Activated naive CD8-positive, alpha-beta T cell treated with anti-CD3 and anti-CD28 coated beads, Interleukin-2, amount 10 ng/mL, durations not matched to agents 7 days and 5 days (primary cell): ENCODE results near the gene MOK. TPM values are rescaled to one million over a fixed set of nuclear protein-coding genes. Genes with fewer than 3 reads are reported as not detected.
"Not testable (repeated sequence)": the region's sequence is repeated elsewhere in the genome, so short reads cannot be mapped to it uniquely, and the experiment has no call there.

Experiments
- ATAC-seq: fragments of 150-1000 bp; cut with Tn5 transposase; one replicate; pipeline ENCODE4 v1.10.0; 2021; ENCODE audit warnings: low read depth, moderate library complexity
- POLR2A ChIA-PET: fragments of 350-600 bp; sonication (Branson Sonifier 250); formaldehyde crosslinking; loops from one replicate; lab custom pipeline; 2021; ENCODE audit warnings: antibody characterized with exemption; lab: Charles Lee
- DNase-seq: peaks from one replicate; pipeline ENCODE4 v3.0.0; 2021
- H3K27ac Mint-ChIP-seq: one replicate; pipeline ENCODE4 v1.8.0; 2022; ENCODE audit warnings: mild to moderate bottlenecking, mixed read lengths
- H3K27me3 Mint-ChIP-seq: one replicate; pipeline ENCODE4 v1.8.0; 2022; ENCODE audit warnings: mild to moderate bottlenecking, moderate library complexity, mixed read lengths
- H3K36me3 Mint-ChIP-seq: one replicate; pipeline ENCODE4 v1.8.0; 2021; ENCODE audit warnings: mild to moderate bottlenecking, mixed read lengths
- H3K4me1 Mint-ChIP-seq: one replicate; pipeline ENCODE4 v1.8.0; 2021; ENCODE audit warnings: mixed read lengths
- H3K4me3 Mint-ChIP-seq: one replicate; pipeline ENCODE4 v1.8.0; 2022; ENCODE audit warnings: mild to moderate bottlenecking, moderate library complexity, mixed read lengths
- H3K9me3 Mint-ChIP-seq: one replicate; pipeline ENCODE4 v1.8.0; 2021; ENCODE audit warnings: mixed read lengths
- total RNA-seq, 2 experiments: library from RNA; stranded (reverse); gene quantifications; one replicate each; pipeline ENCODE4 v1.2.3, GENCODE V29; 2021

Gene MOK
- total RNA-seq, 2 experiments from 2014 or later, result 2.4 to 2.7 TPM

- peak; percentile 71 for ATAC-seq
- Mint-ChIP-seq H3K4me3 (peak within 1 kb of the TSS; percentile 95), H3K36me3 (no peaks in the 10 kb centered on the region), H3K9me3 (no peaks in the 10 kb centered on the region), H3K27ac (peak within 1 kb of the TSS; percentile 91), H3K27me3 (no peaks in the 10 kb centered on the region), H3K4me1 (peaks cover 35% of the 10 kb centered on the region)
- POLR2A ChIA-PET, result interaction anchor here (0.6 to 2.7 kb wide), 7 partner anchors 43 to 588 kb away, joined by 3 to 13 read pairs (median 4); partner anchors contain the start of genes CINP and TECPR2
- DNase-seq, result peak; percentile 98
Measured at GRCh38 chr14:102319351-102320032, 14.5 kb upstream of the MOK start, which contains the start of gene ZNF839. ZNF839 (plus strand) TSS chr14:102319746; CDS start chr14:102319766, 20 bp downstream.

- H3K9me3 Mint-ChIP-seq, result no peaks in the 10 kb centered on the region
- H3K27me3 Mint-ChIP-seq, result no peaks in the 10 kb centered on the region
- peak overlapping the region; percentile 91 for H3K27ac Mint-ChIP-seq
- POLR2A ChIA-PET, result interaction anchor here (0.7 to 2.7 kb wide), 4 partner anchors 13 to 587 kb away, joined by 3 to 13 read pairs (median 4); partner anchors contain the start of genes CINP and TECPR2
- peaks cover 37% of the 10 kb centered on the region for H3K4me1 Mint-ChIP-seq
- no peaks in the 10 kb centered on the region for H3K36me3 Mint-ChIP-seq
- peak; percentile 40 for DNase-seq
- H3K4me3 Mint-ChIP-seq, result peak overlapping the region; percentile 95
- ATAC-seq, result no peak
Measured at GRCh38 chr14:102318781-102319276, 13.9 kb upstream of the MOK start.

- Mint-ChIP-seq H3K27me3 (no peaks in the 10 kb centered on the region), H3K4me3 (peak overlapping the region; percentile 95), H3K27ac (peak overlapping the region; percentile 90), H3K36me3 (no peaks in the 10 kb centered on the region), H3K4me1 (peaks cover 31% of the 10 kb centered on the region), H3K9me3 (no peaks in the 10 kb centered on the region)
- no peak for ATAC-seq
- DNase-seq, result no peak
- POLR2A ChIA-PET, result interaction anchor here (0.5 to 1.5 kb wide), 7 partner anchors 45 to 267 kb away, joined by 3 to 5 read pairs (median 3); partner anchors contain the start of genes ANKRD9, CINP and TECPR2
Measured at GRCh38 chr14:102317564-102318248, 12.7 kb upstream of the MOK start.

- Mint-ChIP-seq H3K36me3 (no peaks in the 10 kb centered on the region), H3K9me3 (no peaks in the 10 kb centered on the region), H3K4me1 (peaks cover 31% of the 10 kb centered on the region), H3K27me3 (no peaks in the 10 kb centered on the region), H3K4me3 (peak overlapping the region; percentile 95), H3K27ac (peak overlapping the region; percentile 90)
- ATAC-seq, result peak; percentile 67
- DNase-seq, result peak; percentile 99
- POLR2A ChIA-PET, result interaction anchor here (0.5 to 1.5 kb wide), 9 partner anchors 12 to 1672 kb away, joined by 3 to 5 read pairs (median 4); partner anchors contain the start of genes ANKRD9, CINP, MOK and TECPR2
Measured at GRCh38 chr14:102316743-102317563, 12.0 kb upstream of the MOK start.

- Mint-ChIP-seq H3K27ac (peak overlapping the region; percentile 90), H3K36me3 (no peaks in the 10 kb centered on the region), H3K4me3 (peak overlapping the region; percentile 95), H3K4me1 (peaks cover 26% of the 10 kb centered on the region), H3K27me3 (no peaks in the 10 kb centered on the region), H3K9me3 (no peaks in the 10 kb centered on the region)
- ATAC-seq (no peak), DNase-seq (no peak)
- POLR2A ChIA-PET, result interaction anchor here (0.6 to 1.5 kb wide), 7 partner anchors 11 to 1672 kb away, joined by 3 to 5 read pairs (median 4); partner anchors contain the start of genes ANKRD9, CINP, MOK and TECPR2
Measured at GRCh38 chr14:102316338-102316742, 11.4 kb upstream of the MOK start.

- no peaks in the 10 kb centered on the region for H3K27me3 Mint-ChIP-seq
- POLR2A ChIA-PET, result interaction anchor here (2.3 kb wide), 1 partner anchor 10 kb away, joined by 10 read pairs; the partner anchor contains the start of gene MOK
- H3K4me3 Mint-ChIP-seq, result peak overlapping the region; percentile 95
- no peaks in the 10 kb centered on the region for H3K36me3 Mint-ChIP-seq
- H3K27ac Mint-ChIP-seq, result no peak overlapping the region
- no peaks in the 10 kb centered on the region for H3K9me3 Mint-ChIP-seq
- peaks cover 22% of the 10 kb centered on the region for H3K4me1 Mint-ChIP-seq
- ATAC-seq (no peak), DNase-seq (no peak)
Measured at GRCh38 chr14:102315121-102315520, 10.2 kb upstream of the MOK start.

GRCh38 chr14:102314242-102315011 lies 9.5 kb upstream of the MOK start:
- H3K4me1 Mint-ChIP-seq, result peaks cover 22% of the 10 kb centered on the region
- H3K9me3 Mint-ChIP-seq, result no peaks in the 10 kb centered on the region
- peak; percentile 61 for ATAC-seq
- H3K4me3 Mint-ChIP-seq, result peak overlapping the region; percentile 95
- DNase-seq, result peak; percentile 86
- H3K36me3 Mint-ChIP-seq, result no peaks in the 10 kb centered on the region
- POLR2A ChIA-PET, result interaction anchor here (0.6 to 2.3 kb wide), 2 partner anchors 9 to 42 kb away, joined by 5 to 10 read pairs; partner anchors contain the start of gene MOK
- no peaks in the 10 kb centered on the region for H3K27me3 Mint-ChIP-seq
- peak overlapping the region; percentile 46 for H3K27ac Mint-ChIP-seq

- no peak overlapping the region for H3K27ac Mint-ChIP-seq
- no peak overlapping the region for H3K4me3 Mint-ChIP-seq
- no peak for ATAC-seq
- peaks cover 9% of the 10 kb centered on the region for H3K4me1 Mint-ChIP-seq
- H3K9me3 Mint-ChIP-seq, result no peaks in the 10 kb centered on the region
- POLR2A ChIA-PET, result interaction anchor here (0.6 kb wide), 1 partner anchor 216 kb away, joined by 5 read pairs; no protein-coding TSS in a partner anchor
- no peak for DNase-seq
- peaks cover 16% of the 10 kb centered on the region for H3K27me3 Mint-ChIP-seq
- no peaks in the 10 kb centered on the region for H3K36me3 Mint-ChIP-seq
Measured at GRCh38 chr14:102303664-102304063, 1.3 kb downstream of the MOK start.

- H3K9me3 Mint-ChIP-seq, DNase-seq, H3K27ac Mint-ChIP-seq, H3K4me3 Mint-ChIP-seq, H3K4me1 Mint-ChIP-seq, H3K36me3 Mint-ChIP-seq, POLR2A ChIA-PET, ATAC-seq: not testable (repeated sequence)
- H3K27me3 Mint-ChIP-seq, result peaks cover 14% of the 10 kb centered on the region
Measured at GRCh38 chr14:102298303-102299070, 6.5 kb downstream of the MOK start.

GRCh38 chr14:102297436-102298170 lies 7.4 kb downstream of the MOK start:
- Mint-ChIP-seq H3K36me3 (no peaks in the 10 kb centered on the region), H3K4me1 (peaks cover 4% of the 10 kb centered on the region), H3K4me3 (no peak overlapping the region), H3K27me3 (peaks cover 7% of the 10 kb centered on the region), H3K27ac (no peak overlapping the region), H3K9me3 (no peaks in the 10 kb centered on the region)
- POLR2A ChIA-PET, result no interaction called here
- DNase-seq (no peak), ATAC-seq (no peak)

- POLR2A ChIA-PET, result no interaction called here
- H3K36me3 Mint-ChIP-seq, result no peaks in the 10 kb centered on the region
Measured at GRCh38 chr14:102295270-102295669, 9.7 kb downstream of the MOK start.

More at GRCh38 chr14:102295270-102295669, 9.7 kb downstream of the MOK start:
- ATAC-seq (no peak), DNase-seq (no peak)
- Mint-ChIP-seq H3K4me3 (no peak overlapping the region), H3K9me3 (no peaks in the 10 kb centered on the region), H3K27me3 (peaks cover 7% of the 10 kb centered on the region), H3K4me1 (peaks cover 4% of the 10 kb centered on the region), H3K27ac (no peak overlapping the region)
